KMS-11 (cell line): ENCODE results near the gene STAM.

Source experiments
- H2AFZ ChIP-seq: fragments of 200-600 bp; sonication (generic); 2 replicates; pipeline ENCODE4 v1.6.1; 2016; ENCODE audit warnings: antibody characterized with exemption, mixed run types, low read depth
- H3K27ac ChIP-seq: fragments of 200-600 bp; sonication (generic); 2 replicates; pipeline ENCODE4 v1.6.1; 2016; ENCODE audit warnings: mild to moderate bottlenecking, mixed run types
- H3K27me3 ChIP-seq: fragments of 200-600 bp; sonication (generic); 2 replicates; pipeline ENCODE4 v1.6.1; 2017; ENCODE audit warnings: mild to moderate bottlenecking, low read depth, mixed run types, moderate library complexity; ENCODE audit not compliant: insufficient read depth
- H3K36me3 ChIP-seq: fragments of 200-600 bp; sonication (generic); 2 replicates; pipeline ENCODE4 v1.6.1; 2017; ENCODE audit warnings: mild to moderate bottlenecking, mixed run types; ENCODE audit not compliant: insufficient read depth
- H3K4me1 ChIP-seq: fragments of 200-600 bp; sonication (generic); 2 replicates; pipeline ENCODE4 v1.6.1; 2016; ENCODE audit warnings: mild to moderate bottlenecking, low read depth, mixed run types; ENCODE audit not compliant: poor library complexity, severe bottlenecking
- H3K4me2 ChIP-seq: fragments of 200-600 bp; sonication (generic); 2 replicates; pipeline ENCODE4 v1.7.0; 2016; ENCODE audit warnings: mild to moderate bottlenecking, mixed run types
- H3K4me3 ChIP-seq: fragments of 200-600 bp; sonication (generic); IDR thresholded peaks from 2 replicates; pipeline ENCODE4 v1.6.1; 2017; ENCODE audit warnings: low read depth, low read length, mixed read lengths; ENCODE audit not compliant: insufficient read depth
- H3K79me2 ChIP-seq: fragments of 200-600 bp; sonication (generic); 2 replicates; pipeline ENCODE4 v1.6.1; 2016; ENCODE audit warnings: low read depth, mixed run types; ENCODE audit not compliant: insufficient read depth
- H3K9ac ChIP-seq: fragments of 200-600 bp; sonication (generic); 2 replicates; pipeline ENCODE4 v1.6.1; 2016; ENCODE audit warnings: mild to moderate bottlenecking, mixed run types
- H4K20me1 ChIP-seq: fragments of 200-600 bp; sonication (generic); 2 replicates; pipeline ENCODE4 v1.6.1; 2016; ENCODE audit warnings: mild to moderate bottlenecking, mixed run types; ENCODE audit not compliant: insufficient read depth
- CTCF ChIP-seq: fragments of 200-600 bp; sonication (generic); conservative IDR thresholded peaks from 2 replicates; pipeline ENCODE4 v1.6.1; 2017; ENCODE audit warnings: low read depth, mild to moderate bottlenecking, antibody characterized with exemption, low read length, moderate library complexity, mixed read lengths

The STAM gene

GRCh38 chr10:17662193-17663138 is 18.5 kb downstream of the STAM start:
- Histone ChIP-seq H3K79me2 (peaks cover 26% of the 10 kb centered on the region), H3K27me3 (no peaks in the 10 kb centered on the region), H3K4me1 (no peaks in the 10 kb centered on the region), H3K27ac (no peak overlapping the region), H4K20me1 (no peaks in the 10 kb centered on the region; the same call in 1 of the 2 replicates), H3K36me3 (no peaks in the 10 kb centered on the region), H2AFZ (no peak overlapping the region), H3K4me3 (no peak overlapping the region), H3K4me2 (no peak overlapping the region), H3K9ac (no peak overlapping the region)
- TF ChIP-seq CTCF: no peak

- no peak for TF ChIP-seq CTCF
- Histone ChIP-seq H2AFZ (no peak overlapping the region), H3K4me2 (no peak overlapping the region), H4K20me1 (no peaks in the 10 kb centered on the region; the same call in none of the 2 replicates), H3K27ac (no peak overlapping the region), H3K27me3 (no peaks in the 10 kb centered on the region), H3K36me3 (no peaks in the 10 kb centered on the region), H3K4me3 (no peak overlapping the region), H3K4me1 (no peaks in the 10 kb centered on the region), H3K9ac (no peak overlapping the region), H3K79me2 (peaks cover 18% of the 10 kb centered on the region)
Measured at GRCh38 chr10:17663450-17663849, 19.5 kb downstream of the STAM start.

GRCh38 chr10:17665747-17666146 is 21.8 kb downstream of the STAM start:
- Histone ChIP-seq H4K20me1 (no peaks in the 10 kb centered on the region; the same call in none of the 2 replicates), H3K36me3 (no peaks in the 10 kb centered on the region), H3K27ac (no peak overlapping the region), H2AFZ (no peak overlapping the region), H3K27me3 (no peaks in the 10 kb centered on the region), H3K4me1 (peaks cover 10% of the 10 kb centered on the region), H3K9ac (no peak overlapping the region), H3K4me2 (no peak overlapping the region), H3K79me2 (peaks cover 8% of the 10 kb centered on the region; the same call in 1 of the 2 replicates), H3K4me3 (no peak overlapping the region)
- TF ChIP-seq CTCF: no peak

GRCh38 chr10:17668435-17669184 is 24.7 kb downstream of the STAM start:
- no peak overlapping the region for H3K4me2 ChIP-seq
- TF ChIP-seq CTCF: no peak
- H3K27ac ChIP-seq: no peak overlapping the region
- H3K36me3 ChIP-seq: no peaks in the 10 kb centered on the region
- no peak overlapping the region for H3K9ac ChIP-seq
- H3K4me1 ChIP-seq: peaks cover 10% of the 10 kb centered on the region
- H3K27me3 ChIP-seq: no peaks in the 10 kb centered on the region
- peaks cover 12% of the 10 kb centered on the region; the same call in 1 of the 2 replicates for H3K79me2 ChIP-seq
- no peaks in the 10 kb centered on the region; the same call in none of the 2 replicates for H4K20me1 ChIP-seq
- H3K4me3 ChIP-seq: no peak overlapping the region
- no peak overlapping the region for H2AFZ ChIP-seq
